ENCODE results near the gene GPR176.
A peak's percentile ranks its signal among the peaks of the same experiment; 100 is the strongest.

GPR176 gene

GRCh38 chr15:39854161-39854560, 65.9 kb downstream of the GPR176 start:
- no peak for TF ChIP-seq CTCF (IDR thresholded peaks at IDR 0.05; ENCODE audit: low read depth, low read length, missing control alignments)
- in situ Hi-C loops (cut with HindIII; ENCODE audit: low sequenced_read_pairs) = no loop called here
- no peak for DNase-seq (ENCODE audit: low read depth)
- no peak overlapping the region for H3K4me3 ChIP-seq (ENCODE audit: low read depth, low read length)

GRCh38 chr15:39852250-39852649, 67.8 kb downstream of the GPR176 start:
- DNase-seq (ENCODE audit: low read depth) = no peak
- in situ Hi-C loops (cut with HindIII; ENCODE audit: low sequenced_read_pairs) = no loop called here
- no peak for TF ChIP-seq CTCF (IDR thresholded peaks at IDR 0.05; ENCODE audit: low read depth, low read length, missing control alignments)
- H3K4me3 ChIP-seq (ENCODE audit: low read depth, low read length) = no peak overlapping the region

GRCh38 chr15:39851500-39852092, 68.5 kb downstream of the GPR176 start:
- in situ Hi-C loops (cut with HindIII; ENCODE audit: low sequenced_read_pairs) = no loop called here
- TF ChIP-seq CTCF (IDR thresholded peaks at IDR 0.05; ENCODE audit: low read depth, low read length, missing control alignments) = no peak
- H3K4me3 ChIP-seq (ENCODE audit: low read depth, low read length) = no peak overlapping the region
- peak; percentile 22 for DNase-seq (ENCODE audit: low read depth)

GRCh38 chr15:39850436-39850835, 69.6 kb downstream of the GPR176 start:
- TF ChIP-seq CTCF (IDR thresholded peaks at IDR 0.05; ENCODE audit: low read depth, low read length, missing control alignments) = no peak
- H3K4me3 ChIP-seq (ENCODE audit: low read depth, low read length) = no peak overlapping the region
- in situ Hi-C loops (cut with HindIII; ENCODE audit: low sequenced_read_pairs) = no loop called here
- DNase-seq (ENCODE audit: low read depth) = no peak

- TF ChIP-seq CTCF (IDR thresholded peaks at IDR 0.05; ENCODE audit: low read depth, low read length, missing control alignments) = no peak
- in situ Hi-C loops (cut with HindIII; ENCODE audit: low sequenced_read_pairs) = loop anchor here (5.0 kb wide), 1 partner anchor 49 kb away; no protein-coding TSS in a partner anchor
- no peak for DNase-seq (ENCODE audit: low read depth)
- H3K4me3 ChIP-seq (ENCODE audit: low read depth, low read length) = no peak overlapping the region
Measured at GRCh38 chr15:39846108-39846507, 74.0 kb downstream of the GPR176 start.

GRCh38 chr15:39845582-39845981, 74.5 kb downstream of the GPR176 start:
- in situ Hi-C loops (cut with HindIII; ENCODE audit: low sequenced_read_pairs) = loop anchor here (5.0 kb wide), 1 partner anchor 48 kb away; no protein-coding TSS in a partner anchor
- no peak overlapping the region for H3K4me3 ChIP-seq (ENCODE audit: low read depth, low read length)
- DNase-seq (ENCODE audit: low read depth) = no peak
- TF ChIP-seq CTCF (IDR thresholded peaks at IDR 0.05; ENCODE audit: low read depth, low read length, missing control alignments) = no peak

All from astrocyte of the cerebellum (primary cell).